Mucosa of descending colon (tissue), 3 donors: ENCODE results near the gene GARNL3. TPM values are rescaled to one million over a fixed set of nuclear protein-coding genes. Genes with fewer than 3 reads are reported as not detected.

ENCODE experiments used
- total RNA-seq, 3 donors: library from RNA; stranded (reverse); fragmentation: NEBNext Ultra II Directional in 2 of 3; extraction: Animal tissue kit (Norgen Biotek cat#: 25700) in 2 of 3; gene quantifications; one replicate each; pipeline versions ENCODE4 v1.2.1 to v1.2.4, GENCODE V29; 2021 to 2023
- donor health status: DM: no; HTN: no; CAD: no; lungs with moderate emphysema.
- donor health status: DM: no; HTN: no; CAD: no.
- donor health status: DM: no; HTN: yes; CAD: no.

Gene GARNL3
- total RNA-seq, 3 donors from 2014 or later = 5.4 to 14.2 (median 8.6) TPM

Other genes starting within 250 kb of the GARNL3 start
- gene ANGPTL2, start 142.1 kb upstream of the GARNL3 start, total RNA-seq = 10 to 100 TPM in 2 of 3 donors, 1 to 10 TPM in 1; 4.1 to 50.9 (median 11.6) TPM
- 10 to 100 TPM; 17.3 to 60.1 (median 23.0) TPM for gene SLC2A8, start 132.4 kb downstream of the GARNL3 start, total RNA-seq
- 10 to 100 TPM in 1 of 3 donors, 1 to 10 TPM in 2; 5.1 to 13.6 (median 5.7) TPM for gene ZNF79, start 159.6 kb downstream of the GARNL3 start, total RNA-seq
- gene RPL12, start 186.6 kb downstream of the GARNL3 start, total RNA-seq = 100 to 1,000 TPM; 726 to 998 (median 926) TPM
- gene LRSAM1, start 186.7 kb downstream of the GARNL3 start, total RNA-seq = 10 to 100 TPM; 16.8 to 29.0 (median 17.9) TPM